GM23338 (cell line): ENCODE data around the gene DAZAP1. TPM values are rescaled to one million over a fixed set of nuclear protein-coding genes. Genes with fewer than 3 reads are reported as not detected.

Experiments used
- ATAC-seq: fragments of 200-7000 bp; cut with Tn5 transposase; 3 replicates; pipeline ENCODE4 v1.9.1; 2020
- DNase-seq: peaks from one replicate; pipeline ENCODE4 v3.0.0-alpha.2; 2015; ENCODE audit warnings: low spot score
- H2AFZ ChIP-seq: fragments of 200-600 bp; sonication (generic); 2 replicates; pipeline ENCODE4 v1.8.0; 2016; ENCODE audit warnings: antibody characterized with exemption, mild to moderate bottlenecking, moderate library complexity
- H3F3A ChIP-seq: fragments of 200-600 bp; sonication (generic); replicated peaks from 2 replicates; pipeline ENCODE4 v1.8.0; 2017; ENCODE audit warnings: antibody characterized with exemption, mixed run types, low read depth
- H3K27ac ChIP-seq: fragments of 200-600 bp; sonication (generic); 2 replicates; pipeline ENCODE4 v1.6.1; 2016; ENCODE audit warnings: low read depth
- H3K27me3 ChIP-seq: fragments of 200-600 bp; sonication (generic); 2 replicates; pipeline ENCODE4 v1.8.0; 2016; ENCODE audit warnings: mild to moderate bottlenecking, mixed run types, moderate library complexity; ENCODE audit not compliant: insufficient read depth
- H3K36me3 ChIP-seq: fragments of 200-600 bp; sonication (generic); 2 replicates; pipeline ENCODE4 v1.8.0; 2016; ENCODE audit warnings: mild to moderate bottlenecking; ENCODE audit not compliant: insufficient read depth
- H3K4me1 ChIP-seq: fragments of 200-600 bp; sonication (generic); 2 replicates; pipeline ENCODE4 v1.8.0; 2016; ENCODE audit warnings: mild to moderate bottlenecking, moderate library complexity; ENCODE audit not compliant: insufficient read depth
- H3K4me2 ChIP-seq: fragments of 200-600 bp; sonication (generic); 2 replicates; pipeline ENCODE4 v1.7.1; 2017; ENCODE audit warnings: mixed run types
- H3K4me3 ChIP-seq: fragments of 200-600 bp; sonication (generic); 2 replicates; pipeline ENCODE4 v1.6.1; 2016; ENCODE audit warnings: mixed run types
- H3K79me2 ChIP-seq: fragments of 200-600 bp; sonication (generic); replicated peaks from 2 replicates; pipeline ENCODE4 v1.8.0; 2017; ENCODE audit warnings: mild to moderate bottlenecking; ENCODE audit not compliant: insufficient read depth
- H3K9me2 ChIP-seq: fragments of 200-600 bp; sonication (generic); 2 replicates; pipeline ENCODE4 v1.8.0; 2017; ENCODE audit not compliant: insufficient read depth
- H4K20me1 ChIP-seq: fragments of 200-600 bp; sonication (generic); replicated peaks from 2 replicates; pipeline ENCODE4 v1.8.0; 2017; ENCODE audit warnings: mild to moderate bottlenecking; ENCODE audit not compliant: insufficient read depth
- H3K27ac Mint-ChIP-seq: 2 replicates; pipeline ENCODE4 v1.8.0; 2020; ENCODE audit warnings: inconsistent platforms, mild to moderate bottlenecking, moderate library complexity, mixed read lengths
- H3K27me3 Mint-ChIP-seq: 3 replicates; pipeline ENCODE4 v1.8.0; 2022; ENCODE audit warnings: low read depth, mild to moderate bottlenecking, moderate library complexity, mixed read lengths, inconsistent platforms; ENCODE audit not compliant: insufficient read depth, poor library complexity
- H3K36me3 Mint-ChIP-seq: 3 replicates; pipeline ENCODE4 v1.8.0; 2021; ENCODE audit warnings: low read depth, mild to moderate bottlenecking, inconsistent platforms, moderate library complexity, mixed read lengths
- H3K4me1 Mint-ChIP-seq: 3 replicates; pipeline ENCODE4 v1.8.0; 2020; ENCODE audit warnings: mild to moderate bottlenecking, inconsistent platforms, mixed read lengths
- H3K4me3 Mint-ChIP-seq: 3 replicates; pipeline ENCODE4 v1.8.0; 2021; ENCODE audit warnings: moderate library complexity, mild to moderate bottlenecking, inconsistent platforms, mixed read lengths
- H3K9me3 Mint-ChIP-seq: 3 replicates; pipeline ENCODE4 v1.8.0; 2020; ENCODE audit warnings: moderate library complexity, mild to moderate bottlenecking, inconsistent platforms, mixed read lengths
- CREB1 ChIP-seq: fragments of 250-450 bp; sonication (Bioruptor Pico); IDR thresholded peaks from 2 replicates; pipeline ENCODE4 v1.5.0; 2020; ENCODE audit warnings: low read depth, mild to moderate bottlenecking, moderate library complexity
- CTCF ChIP-seq, 2 experiments: fragments of 200-600 bp in 1 of 2; sonication (generic) in 1 of 2; conservative IDR thresholded peaks; 2 replicates each; pipeline versions ENCODE4 v1.5.1 to v1.6.1; 2016 to 2017; ENCODE audit warnings: antibody characterized with exemption in 2 of 2, low read depth in 2 of 2, mild to moderate bottlenecking in 2 of 2, moderate library complexity in 1 of 2
- EZH2 ChIP-seq: fragments of 200-600 bp; sonication (generic); IDR thresholded peaks from one replicate; pipeline ENCODE4 v1.8.0; 2017; ENCODE audit warnings: antibody characterized with exemption, mild to moderate bottlenecking, low read depth; ENCODE audit not compliant: unreplicated experiment
- EZH2phosphoT487 ChIP-seq: fragments of 200-600 bp; sonication (generic); IDR thresholded peaks from one replicate; pipeline ENCODE4 v1.8.1; 2018; ENCODE audit warnings: antibody characterized with exemption; ENCODE audit not compliant: unreplicated experiment
- JUNB ChIP-seq: IDR thresholded peaks from one replicate; pipeline ENCODE4 v1.6.1; 2016; ENCODE audit warnings: antibody characterized with exemption; ENCODE audit not compliant: unreplicated experiment
- NANOG ChIP-seq: IDR thresholded peaks from 2 replicates; pipeline ENCODE4 v1.6.1; 2016; ENCODE audit warnings: antibody characterized with exemption, borderline replicate concordance
- POLR2AphosphoS5 ChIP-seq: IDR thresholded peaks from 2 replicates; pipeline ENCODE4 v1.6.1; 2016; ENCODE audit warnings: antibody characterized with exemption, low read depth
- REST ChIP-seq: IDR thresholded peaks from one replicate; pipeline ENCODE4 v1.6.1; 2018; ENCODE audit warnings: antibody characterized with exemption; ENCODE audit not compliant: unreplicated experiment
- STAT1 ChIP-seq: IDR thresholded peaks from one replicate; pipeline ENCODE4 v1.6.1; 2016; ENCODE audit warnings: antibody characterized with exemption; ENCODE audit not compliant: unreplicated experiment
- ZNF114 ChIP-seq: fragments of 250-450 bp; sonication (Bioruptor Pico); IDR thresholded peaks from 2 replicates; pipeline ENCODE4 v1.5.0; 2020; ENCODE audit warnings: mild to moderate bottlenecking, moderate library complexity
- ZNF331 ChIP-seq: fragments of 250-450 bp; sonication (Bioruptor Pico); IDR thresholded peaks from 2 replicates; pipeline ENCODE4 v1.5.0; 2020; ENCODE audit warnings: low read depth, mild to moderate bottlenecking, moderate library complexity
- polyA plus RNA-seq: library from polyadenylated mRNA; unstranded; fragments of >200 nt; fragmentation: Nextera tagmentation; extraction: Ambion mirVana; gene quantifications from 2 replicates; pipeline ENCODE4 v1.2.1, GENCODE V29; 2016
- total RNA-seq: library from RNA; depleted of rRNA; stranded (reverse); fragments of >200 nt; shearing (Covaris generic); gene quantifications from 2 replicates; pipeline ENCODE4 v1.2.3, GENCODE V29; 2014
- TF ChIP-seq, protein P1 (sequence below): fragments of 250-450 bp; sonication (Bioruptor Pico); IDR thresholded peaks from 2 replicates; pipeline ENCODE4 v1.5.0; 2020; ENCODE audit warnings: mild to moderate bottlenecking, moderate library complexity
- TF ChIP-seq, protein P2 (sequence below): IDR thresholded peaks from 2 replicates; pipeline ENCODE4 v1.6.1; 2016; ENCODE audit warnings: antibody characterized with exemption

The DAZAP1 gene
- total and polyA plus RNA-seq, 2 experiments from 2014 or later: 44.1 to 194 TPM

DNA sequence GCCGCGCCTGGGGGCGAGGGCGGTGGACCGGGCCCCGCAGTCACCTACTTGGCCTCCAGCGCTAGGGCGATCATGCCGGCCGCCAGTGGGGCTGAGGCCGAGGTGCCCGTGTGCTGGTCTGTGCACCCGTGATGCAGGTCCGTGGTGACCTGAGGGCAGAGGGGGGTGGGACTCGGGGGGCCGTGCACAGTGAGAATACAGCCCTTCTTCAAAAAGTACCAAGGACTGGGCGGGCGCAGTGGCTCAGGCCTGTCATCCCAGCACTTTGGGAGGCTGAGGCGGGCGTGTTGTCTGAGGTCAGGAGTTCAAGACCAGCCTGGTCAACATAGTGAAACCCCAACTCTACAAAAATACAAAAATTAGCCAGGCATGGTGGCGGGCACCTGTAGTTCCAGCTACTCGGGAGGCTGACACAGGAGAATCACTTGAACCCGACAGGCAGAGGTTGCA lies 76.6 kb downstream of the DAZAP1 start:
- H3K4me2 ChIP-seq: no peak overlapping the region
- no peak for TF ChIP-seq EZH2
- TF ChIP-seq, protein P1, sequence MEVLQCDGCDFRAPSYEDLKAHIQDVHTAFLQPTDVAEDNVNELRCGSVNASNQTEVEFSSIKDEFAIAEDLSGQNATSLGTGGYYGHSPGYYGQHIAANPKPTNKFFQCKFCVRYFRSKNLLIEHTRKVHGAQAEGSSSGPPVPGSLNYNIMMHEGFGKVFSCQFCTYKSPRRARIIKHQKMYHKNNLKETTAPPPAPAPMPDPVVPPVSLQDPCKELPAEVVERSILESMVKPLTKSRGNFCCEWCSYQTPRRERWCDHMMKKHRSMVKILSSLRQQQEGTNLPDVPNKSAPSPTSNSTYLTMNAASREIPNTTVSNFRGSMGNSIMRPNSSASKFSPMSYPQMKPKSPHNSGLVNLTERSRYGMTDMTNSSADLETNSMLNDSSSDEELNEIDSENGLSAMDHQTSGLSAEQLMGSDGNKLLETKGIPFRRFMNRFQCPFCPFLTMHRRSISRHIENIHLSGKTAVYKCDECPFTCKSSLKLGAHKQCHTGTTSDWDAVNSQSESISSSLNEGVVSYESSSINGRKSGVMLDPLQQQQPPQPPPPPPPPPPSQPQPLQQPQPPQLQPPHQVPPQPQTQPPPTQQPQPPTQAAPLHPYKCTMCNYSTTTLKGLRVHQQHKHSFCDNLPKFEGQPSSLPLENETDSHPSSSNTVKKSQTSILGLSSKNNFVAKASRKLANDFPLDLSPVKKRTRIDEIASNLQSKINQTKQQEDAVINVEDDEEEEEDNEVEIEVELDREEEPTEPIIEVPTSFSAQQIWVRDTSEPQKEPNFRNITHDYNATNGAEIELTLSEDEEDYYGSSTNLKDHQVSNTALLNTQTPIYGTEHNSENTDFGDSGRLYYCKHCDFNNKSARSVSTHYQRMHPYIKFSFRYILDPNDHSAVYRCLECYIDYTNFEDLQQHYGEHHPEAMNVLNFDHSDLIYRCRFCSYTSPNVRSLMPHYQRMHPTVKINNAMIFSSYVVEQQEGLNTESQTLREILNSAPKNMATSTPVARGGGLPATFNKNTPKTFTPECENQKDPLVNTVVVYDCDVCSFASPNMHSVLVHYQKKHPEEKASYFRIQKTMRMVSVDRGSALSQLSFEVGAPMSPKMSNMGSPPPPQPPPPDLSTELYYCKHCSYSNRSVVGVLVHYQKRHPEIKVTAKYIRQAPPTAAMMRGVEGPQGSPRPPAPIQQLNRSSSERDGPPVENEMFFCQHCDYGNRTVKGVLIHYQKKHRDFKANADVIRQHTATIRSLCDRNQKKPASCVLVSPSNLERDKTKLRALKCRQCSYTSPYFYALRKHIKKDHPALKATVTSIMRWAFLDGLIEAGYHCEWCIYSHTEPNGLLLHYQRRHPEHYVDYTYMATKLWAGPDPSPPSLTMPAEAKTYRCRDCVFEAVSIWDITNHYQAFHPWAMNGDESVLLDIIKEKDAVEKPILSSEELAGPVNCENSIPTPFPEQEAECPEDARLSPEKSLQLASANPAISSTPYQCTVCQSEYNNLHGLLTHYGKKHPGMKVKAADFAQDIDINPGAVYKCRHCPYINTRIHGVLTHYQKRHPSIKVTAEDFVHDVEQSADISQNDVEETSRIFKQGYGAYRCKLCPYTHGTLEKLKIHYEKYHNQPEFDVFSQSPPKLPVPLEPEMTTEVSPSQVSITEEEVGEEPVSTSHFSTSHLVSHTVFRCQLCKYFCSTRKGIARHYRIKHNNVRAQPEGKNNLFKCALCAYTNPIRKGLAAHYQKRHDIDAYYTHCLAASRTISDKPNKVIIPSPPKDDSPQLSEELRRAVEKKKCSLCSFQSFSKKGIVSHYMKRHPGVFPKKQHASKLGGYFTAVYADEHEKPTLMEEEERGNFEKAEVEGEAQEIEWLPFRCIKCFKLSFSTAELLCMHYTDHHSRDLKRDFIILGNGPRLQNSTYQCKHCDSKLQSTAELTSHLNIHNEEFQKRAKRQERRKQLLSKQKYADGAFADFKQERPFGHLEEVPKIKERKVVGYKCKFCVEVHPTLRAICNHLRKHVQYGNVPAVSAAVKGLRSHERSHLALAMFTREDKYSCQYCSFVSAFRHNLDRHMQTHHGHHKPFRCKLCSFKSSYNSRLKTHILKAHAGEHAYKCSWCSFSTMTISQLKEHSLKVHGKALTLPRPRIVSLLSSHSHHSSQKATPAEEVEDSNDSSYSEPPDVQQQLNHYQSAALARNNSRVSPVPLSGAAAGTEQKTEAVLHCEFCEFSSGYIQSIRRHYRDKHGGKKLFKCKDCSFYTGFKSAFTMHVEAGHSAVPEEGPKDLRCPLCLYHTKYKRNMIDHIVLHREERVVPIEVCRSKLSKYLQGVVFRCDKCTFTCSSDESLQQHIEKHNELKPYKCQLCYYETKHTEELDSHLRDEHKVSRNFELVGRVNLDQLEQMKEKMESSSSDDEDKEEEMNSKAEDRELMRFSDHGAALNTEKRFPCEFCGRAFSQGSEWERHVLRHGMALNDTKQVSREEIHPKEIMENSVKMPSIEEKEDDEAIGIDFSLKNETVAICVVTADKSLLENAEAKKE (CRISPR knock-in tag): no peak
- no peak for TF ChIP-seq POLR2AphosphoS5
- no peak for TF ChIP-seq STAT1
- no peak for TF ChIP-seq EZH2phosphoT487
- TF ChIP-seq CREB1: no peak
- TF ChIP-seq ZNF114 (CRISPR knock-in tag): no peak
- TF ChIP-seq REST: no peak
- TF ChIP-seq, protein P2, sequence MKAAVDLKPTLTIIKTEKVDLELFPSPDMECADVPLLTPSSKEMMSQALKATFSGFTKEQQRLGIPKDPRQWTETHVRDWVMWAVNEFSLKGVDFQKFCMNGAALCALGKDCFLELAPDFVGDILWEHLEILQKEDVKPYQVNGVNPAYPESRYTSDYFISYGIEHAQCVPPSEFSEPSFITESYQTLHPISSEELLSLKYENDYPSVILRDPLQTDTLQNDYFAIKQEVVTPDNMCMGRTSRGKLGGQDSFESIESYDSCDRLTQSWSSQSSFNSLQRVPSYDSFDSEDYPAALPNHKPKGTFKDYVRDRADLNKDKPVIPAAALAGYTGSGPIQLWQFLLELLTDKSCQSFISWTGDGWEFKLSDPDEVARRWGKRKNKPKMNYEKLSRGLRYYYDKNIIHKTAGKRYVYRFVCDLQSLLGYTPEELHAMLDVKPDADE: no peak
- TF ChIP-seq CTCF (conservative IDR thresholded peaks at IDR 0.05; ENCODE audit: low read depth in 2 of 2): no peak
- TF ChIP-seq JUNB: no peak
- no peak for TF ChIP-seq ZNF331 (CRISPR knock-in tag)
- no peak for TF ChIP-seq NANOG
- no peak overlapping the region for H2AFZ ChIP-seq
- no peaks in the 10 kb centered on the region for H3K79me2 ChIP-seq
- Mint-ChIP-seq H3K4me3 (no peak overlapping the region), H3K36me3 (no peaks in the 10 kb centered on the region; the same call in 1 of the 3 replicates), H3K9me3 (no peaks in the 10 kb centered on the region; the same call in 2 of the 3 replicates), H3K27ac (no peak overlapping the region), H3K27me3 (peaks cover 8% of the 10 kb centered on the region), H3K4me1 (no peaks in the 10 kb centered on the region; the same call in 2 of the 3 replicates)
- no peaks in the 10 kb centered on the region for H4K20me1 ChIP-seq
- DNase-seq: no peak
- no peak overlapping the region for H3K27ac ChIP-seq
- no peak overlapping the region for H3K4me3 ChIP-seq
- H3K9me2 ChIP-seq: no peaks in the 10 kb centered on the region
- 0 out of 2 replicates have a peak, but pooled peaks cover 5% of the 10 kb centered on the region for H3F3A ChIP-seq
- H3K36me3 ChIP-seq: no peaks in the 10 kb centered on the region
- H3K4me1 ChIP-seq: no peaks in the 10 kb centered on the region
- H3K27me3 ChIP-seq: no peaks in the 10 kb centered on the region
- ATAC-seq: no peak
